Lower lobe of right lung (tissue), 2 donors: Measurements from ENCODE around the gene TPGS1. TPM values are rescaled to one million over a fixed set of nuclear protein-coding genes. Genes with fewer than 3 reads are reported as not detected.

Source experiments
- ATAC-seq, 2 donors: fragments of 200-7000 bp; cut with Tn5 transposase; one replicate each; pipeline ENCODE4 v1.9.1; 2020 to 2022; ENCODE audit warnings: mild to moderate bottlenecking in 2 of 2, moderate library complexity in 2 of 2
- DNase-seq: peaks from one replicate; pipeline ENCODE4 v3.0.0-alpha.2; 2020
- H3K27ac ChIP-seq: fragments of 200-600 bp; one replicate; pipeline ENCODE4 v1.8.0; 2022
- H3K27me3 ChIP-seq: fragments of 200-600 bp; one replicate; pipeline ENCODE4 v1.8.0; 2022; ENCODE audit warnings: low read depth
- H3K36me3 ChIP-seq: fragments of 200-600 bp; one replicate; pipeline ENCODE4 v1.8.0; 2022; ENCODE audit warnings: mild to moderate bottlenecking
- H3K4me1 ChIP-seq: fragments of 200-600 bp; one replicate; pipeline ENCODE4 v1.8.0; 2022
- H3K4me3 ChIP-seq: fragments of 200-600 bp; one replicate; pipeline ENCODE4 v1.8.0; 2022; ENCODE audit warnings: mild to moderate bottlenecking
- H3K9me3 ChIP-seq: fragments of 200-600 bp; one replicate; pipeline ENCODE4 v1.8.0; 2022
- intact Hi-C: fragments of 100-400 bp; cut with DNase I; formaldehyde crosslinking; loops from one replicate; pipeline ENCODE4 v1.11.0; 2022
- total RNA-seq: library from RNA; stranded (reverse); fragmentation: NEBNext Ultra II Directional; extraction: Animal tissue kit (Norgen Biotek cat#: 25700); gene quantifications from one replicate; pipeline ENCODE4 v1.2.1, GENCODE V29; 2021
- TF ChIP-seq, protein P1 (sequence below): fragments of 200-600 bp; IDR thresholded peaks from one replicate; pipeline ENCODE4 v1.8.0; 2022; ENCODE audit warnings: antibody characterized with exemption, mild to moderate bottlenecking
- donor health status: DM: no; HTN: yes; CAD: no; lungs with severe emphysema.

TPGS1 gene
- total RNA-seq, 1 donor from 2014 or later, result 18.8 TPM

DNA sequence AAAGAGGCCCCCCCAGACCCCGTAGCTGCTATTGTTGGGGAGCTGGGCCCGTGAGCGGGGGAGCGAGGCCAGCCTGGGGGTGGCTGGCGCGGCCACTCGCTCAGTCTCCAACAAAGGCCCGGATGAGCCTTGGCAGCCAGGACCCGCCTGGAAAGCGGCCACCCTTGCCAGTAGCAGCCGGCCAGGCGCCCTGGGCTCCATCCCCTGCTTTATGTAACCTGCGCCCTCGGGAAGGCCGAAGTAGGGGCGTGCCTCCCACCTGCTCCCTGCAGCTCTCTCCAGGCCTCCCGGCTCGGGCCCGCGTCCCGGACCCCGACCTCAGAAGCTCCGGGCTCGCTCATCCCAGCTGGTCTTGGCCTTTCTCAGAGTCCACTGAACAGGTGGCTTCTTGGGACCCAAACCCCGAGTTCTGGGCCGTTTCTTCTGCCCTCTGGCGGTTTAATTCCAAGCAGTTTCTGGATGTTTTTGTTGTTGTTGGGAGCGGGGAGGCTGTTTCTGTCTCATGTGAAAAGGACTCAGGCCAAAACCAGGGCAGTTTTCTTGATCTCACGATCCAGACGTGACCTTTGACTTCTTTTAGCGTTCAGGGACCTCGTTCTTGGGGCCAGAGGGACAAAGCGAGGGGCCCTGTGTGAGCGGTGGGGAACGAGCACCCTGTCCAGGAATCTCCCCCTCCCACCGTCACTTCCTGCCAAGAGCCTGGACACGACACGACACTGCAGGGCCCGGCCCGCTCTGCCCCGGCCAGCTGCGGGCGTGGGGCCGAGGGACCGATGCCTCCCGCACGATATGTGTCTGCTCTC lies 25.5 kb downstream of the TPGS1 start:
- H3K4me3 ChIP-seq, result peak overlapping the region; percentile 99
- H3K27me3 ChIP-seq, result no peaks in the 10 kb centered on the region
- DNase-seq, result peak; percentile 78
- peak; percentile 40 to 57 for ATAC-seq
- TF ChIP-seq, protein P1, sequence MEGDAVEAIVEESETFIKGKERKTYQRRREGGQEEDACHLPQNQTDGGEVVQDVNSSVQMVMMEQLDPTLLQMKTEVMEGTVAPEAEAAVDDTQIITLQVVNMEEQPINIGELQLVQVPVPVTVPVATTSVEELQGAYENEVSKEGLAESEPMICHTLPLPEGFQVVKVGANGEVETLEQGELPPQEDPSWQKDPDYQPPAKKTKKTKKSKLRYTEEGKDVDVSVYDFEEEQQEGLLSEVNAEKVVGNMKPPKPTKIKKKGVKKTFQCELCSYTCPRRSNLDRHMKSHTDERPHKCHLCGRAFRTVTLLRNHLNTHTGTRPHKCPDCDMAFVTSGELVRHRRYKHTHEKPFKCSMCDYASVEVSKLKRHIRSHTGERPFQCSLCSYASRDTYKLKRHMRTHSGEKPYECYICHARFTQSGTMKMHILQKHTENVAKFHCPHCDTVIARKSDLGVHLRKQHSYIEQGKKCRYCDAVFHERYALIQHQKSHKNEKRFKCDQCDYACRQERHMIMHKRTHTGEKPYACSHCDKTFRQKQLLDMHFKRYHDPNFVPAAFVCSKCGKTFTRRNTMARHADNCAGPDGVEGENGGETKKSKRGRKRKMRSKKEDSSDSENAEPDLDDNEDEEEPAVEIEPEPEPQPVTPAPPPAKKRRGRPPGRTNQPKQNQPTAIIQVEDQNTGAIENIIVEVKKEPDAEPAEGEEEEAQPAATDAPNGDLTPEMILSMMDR, result peak; percentile 47
- peak overlapping the region; percentile 89 for H3K27ac ChIP-seq
- no peaks in the 10 kb centered on the region for H3K9me3 ChIP-seq
- peaks cover 32% of the 10 kb centered on the region for H3K4me1 ChIP-seq
- intact Hi-C loops, result no loop called here
- peaks cover 23% of the 10 kb centered on the region for H3K36me3 ChIP-seq

GRCh38 chr19:533364-534058 lies 26.2 kb downstream of the TPGS1 start:
- peak overlapping the region; percentile 99 for H3K4me3 ChIP-seq
- intact Hi-C loops, result no loop called here
- H3K9me3 ChIP-seq, result no peaks in the 10 kb centered on the region
- peak overlapping the region; percentile 89 for H3K27ac ChIP-seq
- no peaks in the 10 kb centered on the region for H3K27me3 ChIP-seq
- H3K4me1 ChIP-seq, result peaks cover 32% of the 10 kb centered on the region
- peaks cover 30% of the 10 kb centered on the region for H3K36me3 ChIP-seq
- ATAC-seq (no peak), DNase-seq (no peak)
- TF ChIP-seq, protein P1, result no peak

GRCh38 chr19:534088-534487 lies 26.8 kb downstream of the TPGS1 start:
- peak overlapping the region; percentile 89 for H3K27ac ChIP-seq
- DNase-seq (no peak), ATAC-seq (no peak)
- H3K27me3 ChIP-seq, result no peaks in the 10 kb centered on the region
- TF ChIP-seq, protein P1, result no peak
- no peaks in the 10 kb centered on the region for H3K9me3 ChIP-seq
- peaks cover 36% of the 10 kb centered on the region for H3K36me3 ChIP-seq
- intact Hi-C loops, result no loop called here
- H3K4me3 ChIP-seq, result peak overlapping the region; percentile 99
- peaks cover 32% of the 10 kb centered on the region for H3K4me1 ChIP-seq

DNA sequence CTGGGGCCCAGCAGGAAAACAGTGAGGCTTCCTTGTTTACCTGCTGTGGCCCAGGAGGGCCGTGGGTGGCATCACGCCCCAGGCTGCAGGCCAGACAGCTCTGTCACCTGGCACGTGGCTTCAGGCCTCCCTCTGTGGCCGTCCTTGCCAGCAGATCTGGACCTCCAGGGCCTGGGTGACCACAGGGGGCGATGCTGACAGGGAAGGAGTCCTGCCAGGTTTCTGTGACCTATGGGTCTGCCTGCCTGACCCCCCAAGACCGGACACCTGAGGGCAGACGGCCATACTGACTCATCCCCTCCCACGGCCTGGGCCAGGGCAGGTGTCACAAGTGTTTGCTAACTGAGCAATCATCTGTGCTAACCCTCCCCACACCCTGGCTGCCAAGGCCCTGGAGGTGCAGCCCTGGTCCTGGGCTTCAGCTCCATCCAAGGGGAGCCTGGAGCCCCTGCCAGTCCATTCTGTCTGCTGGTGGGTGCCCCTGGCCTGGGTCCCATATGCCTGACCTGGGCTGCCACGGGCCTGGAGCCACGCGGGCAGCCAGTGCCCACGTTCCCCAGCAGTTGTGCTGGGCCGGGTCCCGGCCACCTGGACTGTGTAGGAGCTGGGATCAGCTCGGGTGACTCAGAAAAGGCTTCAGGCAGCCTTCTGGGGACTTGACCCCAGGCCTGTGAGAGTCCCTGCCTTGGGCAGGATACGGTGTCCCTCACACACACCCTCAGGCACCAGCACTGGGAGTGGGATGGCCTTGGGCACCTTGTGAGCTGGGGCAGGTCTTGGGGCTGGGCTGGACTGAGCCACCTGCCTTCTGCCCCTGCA lies 27.9 kb downstream of the TPGS1 start:
- Histone ChIP-seq H3K27me3 (no peaks in the 10 kb centered on the region), H3K36me3 (peaks cover 40% of the 10 kb centered on the region), H3K4me1 (peaks cover 31% of the 10 kb centered on the region), H3K9me3 (no peaks in the 10 kb centered on the region), H3K27ac (peak overlapping the region; percentile 33), H3K4me3 (no peak overlapping the region)
- intact Hi-C loops, result no loop called here
- TF ChIP-seq, protein P1, result no peak
- DNase-seq (no peak), ATAC-seq (no peak)
